Measurements from ENCODE around the gene DOCK9. TPM values are rescaled to one million over a fixed set of nuclear protein-coding genes. Genes with fewer than 3 reads are reported as not detected.

The DOCK9 gene
- total and polyA plus RNA-seq, 2 experiments from 2014 or later, result 16.4 to 38.9 TPM

GRCh38 chr13:98843482-98843877, 134.4 kb downstream of the DOCK9 start:
- Histone ChIP-seq H3K4me2 (no peak overlapping the region), H4K20me1 (ENCODE audit: insufficient read depth, poor library complexity, severe bottlenecking) (no peaks in the 10 kb centered on the region), H3K27me3 (no peaks in the 10 kb centered on the region), H2AFZ (no peak overlapping the region), H3K79me2 (no peaks in the 10 kb centered on the region), H3K9me2 (replicated peaks; ENCODE audit: insufficient read depth) (no peaks in the 10 kb centered on the region), H3K9me3 (ENCODE audit: low read depth) (no peaks in the 10 kb centered on the region), H3K36me3 (replicated peaks; ENCODE audit: insufficient read depth, low read depth) (no peaks in the 10 kb centered on the region), H3K27ac (no peak overlapping the region), H3K4me3 (no peak overlapping the region), H3K4me1 (ENCODE audit: insufficient read depth) (peaks cover 10% of the 10 kb centered on the region)
- TF ChIP-seq EZH2 (IDR thresholded peaks at IDR 0.05; ENCODE audit: borderline replicate concordance) (no peak), EZH2phosphoT487 (IDR thresholded peaks at IDR 0.05; ENCODE audit: low read depth, severe bottlenecking, unreplicated experiment) (no peak)
- TF ChIP-seq, protein P1, sequence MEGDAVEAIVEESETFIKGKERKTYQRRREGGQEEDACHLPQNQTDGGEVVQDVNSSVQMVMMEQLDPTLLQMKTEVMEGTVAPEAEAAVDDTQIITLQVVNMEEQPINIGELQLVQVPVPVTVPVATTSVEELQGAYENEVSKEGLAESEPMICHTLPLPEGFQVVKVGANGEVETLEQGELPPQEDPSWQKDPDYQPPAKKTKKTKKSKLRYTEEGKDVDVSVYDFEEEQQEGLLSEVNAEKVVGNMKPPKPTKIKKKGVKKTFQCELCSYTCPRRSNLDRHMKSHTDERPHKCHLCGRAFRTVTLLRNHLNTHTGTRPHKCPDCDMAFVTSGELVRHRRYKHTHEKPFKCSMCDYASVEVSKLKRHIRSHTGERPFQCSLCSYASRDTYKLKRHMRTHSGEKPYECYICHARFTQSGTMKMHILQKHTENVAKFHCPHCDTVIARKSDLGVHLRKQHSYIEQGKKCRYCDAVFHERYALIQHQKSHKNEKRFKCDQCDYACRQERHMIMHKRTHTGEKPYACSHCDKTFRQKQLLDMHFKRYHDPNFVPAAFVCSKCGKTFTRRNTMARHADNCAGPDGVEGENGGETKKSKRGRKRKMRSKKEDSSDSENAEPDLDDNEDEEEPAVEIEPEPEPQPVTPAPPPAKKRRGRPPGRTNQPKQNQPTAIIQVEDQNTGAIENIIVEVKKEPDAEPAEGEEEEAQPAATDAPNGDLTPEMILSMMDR (IDR thresholded peaks at IDR 0.05; ENCODE audit: poor library complexity), result no peak
- 58% methylated on average over 3 of the region's 3 CpGs for WGBS (ENCODE audit: low lambda C conversion rate, missing lambda C conversion rate)
- no peak for DNase-seq (ENCODE audit: low spot score)

DNA sequence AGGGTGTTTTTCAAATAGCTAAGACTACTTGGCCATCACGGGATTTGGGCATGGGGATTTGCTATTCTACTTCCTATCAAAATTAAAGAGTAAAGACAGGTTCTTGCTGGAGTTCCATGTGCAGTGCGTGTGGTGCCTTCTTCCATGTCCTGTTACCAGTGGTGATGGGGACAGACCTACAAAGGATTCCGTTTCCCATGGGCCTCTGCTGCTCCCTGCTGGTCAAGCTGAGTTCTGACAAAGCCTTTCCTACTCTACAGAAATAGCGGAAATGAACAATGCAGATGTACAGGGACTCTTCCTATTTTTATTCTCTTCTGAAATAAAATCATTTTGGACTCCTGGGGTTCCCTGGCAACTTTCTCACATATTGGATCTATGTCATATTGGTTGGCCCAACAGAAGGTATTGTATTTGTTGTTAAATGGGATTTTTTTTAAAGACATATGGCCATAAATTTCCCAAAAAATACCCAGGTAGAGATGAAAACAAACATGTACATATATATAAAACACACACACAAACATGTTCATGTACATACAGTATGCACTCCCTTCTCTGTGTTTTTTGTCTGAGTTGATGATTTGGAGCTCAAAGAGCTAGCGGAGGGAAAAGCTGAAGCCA, 134.9 kb downstream of the DOCK9 start:
- Histone ChIP-seq H3K27ac (no peak overlapping the region), H3K4me1 (ENCODE audit: insufficient read depth) (peaks cover 10% of the 10 kb centered on the region), H3K36me3 (replicated peaks; ENCODE audit: insufficient read depth, low read depth) (no peaks in the 10 kb centered on the region), H3K4me3 (no peak overlapping the region), H3K4me2 (no peak overlapping the region), H2AFZ (no peak overlapping the region), H3K79me2 (no peaks in the 10 kb centered on the region), H3K27me3 (no peaks in the 10 kb centered on the region), H3K9me3 (ENCODE audit: low read depth) (no peaks in the 10 kb centered on the region), H3K9me2 (replicated peaks; ENCODE audit: insufficient read depth) (no peaks in the 10 kb centered on the region), H4K20me1 (ENCODE audit: insufficient read depth, poor library complexity, severe bottlenecking) (no peaks in the 10 kb centered on the region)
- 33% methylated on average over 5 of the region's 5 CpGs for WGBS (ENCODE audit: low lambda C conversion rate, missing lambda C conversion rate)
- DNase-seq (ENCODE audit: low spot score), result peak; percentile 87
- TF ChIP-seq EZH2phosphoT487 (IDR thresholded peaks at IDR 0.05; ENCODE audit: low read depth, severe bottlenecking, unreplicated experiment), result no peak
- TF ChIP-seq, protein P1 (IDR thresholded peaks at IDR 0.05; ENCODE audit: poor library complexity), result peak; percentile 80

DNA sequence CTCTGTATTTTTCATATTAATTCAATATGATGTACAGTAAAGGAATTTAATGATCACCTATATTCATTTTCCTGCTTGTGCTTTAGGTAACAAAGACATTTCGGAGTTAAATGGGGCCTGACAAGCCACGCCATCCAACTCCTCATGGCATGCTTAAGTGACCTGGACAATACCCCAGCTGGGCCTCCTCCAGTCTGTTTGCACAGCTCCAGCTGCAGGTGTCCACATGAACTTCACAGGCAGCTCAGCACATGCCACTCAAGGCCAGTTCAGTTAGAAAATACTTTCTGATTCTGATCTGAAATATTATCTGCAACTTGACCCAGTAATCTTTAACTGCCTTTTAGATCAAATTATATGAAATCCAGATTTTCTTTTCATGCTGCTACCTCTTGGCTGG, 135.8 kb downstream of the DOCK9 start:
- Histone ChIP-seq H3K4me3 (no peak overlapping the region), H3K36me3 (replicated peaks; ENCODE audit: insufficient read depth, low read depth) (no peaks in the 10 kb centered on the region), H3K9me3 (ENCODE audit: low read depth) (no peaks in the 10 kb centered on the region), H3K79me2 (no peaks in the 10 kb centered on the region), H3K9me2 (replicated peaks; ENCODE audit: insufficient read depth) (no peaks in the 10 kb centered on the region), H2AFZ (no peak overlapping the region), H3K4me2 (no peak overlapping the region), H3K27ac (no peak overlapping the region), H3K4me1 (ENCODE audit: insufficient read depth) (peaks cover 10% of the 10 kb centered on the region), H3K27me3 (no peaks in the 10 kb centered on the region), H4K20me1 (ENCODE audit: insufficient read depth, poor library complexity, severe bottlenecking) (no peaks in the 10 kb centered on the region)
- no peak for TF ChIP-seq EZH2phosphoT487 (IDR thresholded peaks at IDR 0.05; ENCODE audit: low read depth, severe bottlenecking, unreplicated experiment)
- TF ChIP-seq, protein P1 (IDR thresholded peaks at IDR 0.05; ENCODE audit: poor library complexity), result no peak
- no peak for TF ChIP-seq EZH2 (IDR thresholded peaks at IDR 0.05; ENCODE audit: borderline replicate concordance)
- peak; percentile 51 for DNase-seq (ENCODE audit: low spot score)
- 63% methylated on average over 2 of the region's 2 CpGs for WGBS (ENCODE audit: low lambda C conversion rate, missing lambda C conversion rate)

All from hepatocyte (in vitro differentiated cells).